GM19025 (cell line): ENCODE results near the gene MTIF3.

Experiments
- ATAC-seq: cut with Tn5 transposase; IDR thresholded peaks from one replicate; pipeline ENCODE4 v1.9.1; 2021; ENCODE audit warnings: mild to moderate bottlenecking, low read depth, moderate library complexity; ENCODE audit not compliant: unreplicated experiment

Gene MTIF3

DNA sequence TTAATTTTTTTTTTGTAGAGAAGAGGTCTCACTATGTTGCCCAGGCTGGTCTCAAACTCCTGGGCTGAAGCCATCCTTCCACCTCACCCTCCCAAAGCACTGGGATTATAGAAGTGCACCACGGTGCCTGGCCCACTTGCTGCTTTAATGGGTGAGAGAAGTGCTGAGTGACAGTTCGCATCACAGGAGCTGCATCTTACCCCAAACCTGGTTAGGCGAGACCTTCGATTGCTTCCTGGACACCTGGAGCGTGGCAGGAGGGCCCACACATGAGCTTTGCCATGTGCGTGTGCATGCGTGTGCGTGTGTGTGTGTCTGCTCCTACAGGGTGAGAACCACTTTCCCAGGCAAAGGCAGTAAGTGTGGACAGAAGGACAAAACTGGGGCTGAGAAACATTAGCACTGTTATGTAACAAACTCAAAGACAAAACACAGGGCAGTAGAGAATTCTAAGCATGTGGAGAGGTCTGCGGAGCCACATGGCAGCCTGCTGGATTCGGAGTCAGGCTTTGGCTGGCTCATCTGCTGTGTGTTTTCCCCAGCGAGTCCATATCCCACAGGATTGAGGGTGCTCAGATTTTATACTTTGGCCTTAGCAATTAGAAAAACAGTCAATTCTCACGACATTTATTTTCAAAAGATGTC lies 11.7 kb upstream of the MTIF3 start:
- ATAC-seq = no peak

DNA sequence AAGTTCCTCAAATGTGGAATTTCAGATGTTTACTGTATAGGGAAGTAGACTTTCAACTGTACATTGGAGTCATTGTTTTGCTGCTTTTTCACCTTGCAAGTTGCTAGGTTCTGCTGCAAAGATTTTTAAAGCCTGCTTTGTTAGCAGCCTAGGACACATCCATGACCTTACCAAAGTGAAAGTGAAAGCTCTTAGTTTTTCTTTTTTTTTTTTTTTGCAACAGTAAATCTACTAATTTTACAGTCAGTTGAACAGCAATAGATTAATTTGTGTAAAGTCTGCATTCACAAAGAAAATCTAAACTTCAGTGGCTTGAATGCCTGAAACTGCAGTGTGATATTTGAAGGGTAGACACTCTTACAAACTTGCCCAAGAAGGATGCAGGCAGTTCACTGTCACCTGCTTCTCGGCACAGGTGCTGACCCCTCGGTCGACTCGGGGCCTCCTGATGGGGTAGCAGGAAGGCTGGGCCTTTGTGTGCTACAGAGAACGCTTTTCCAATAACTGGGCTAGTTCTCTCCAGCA lies 5.0 kb upstream of the MTIF3 start:
- ATAC-seq = no peak

- ATAC-seq = no peak
These were observed 632 bp upstream of the MTIF3 start for GRCh38 chr13:27450921-27451471.

DNA sequence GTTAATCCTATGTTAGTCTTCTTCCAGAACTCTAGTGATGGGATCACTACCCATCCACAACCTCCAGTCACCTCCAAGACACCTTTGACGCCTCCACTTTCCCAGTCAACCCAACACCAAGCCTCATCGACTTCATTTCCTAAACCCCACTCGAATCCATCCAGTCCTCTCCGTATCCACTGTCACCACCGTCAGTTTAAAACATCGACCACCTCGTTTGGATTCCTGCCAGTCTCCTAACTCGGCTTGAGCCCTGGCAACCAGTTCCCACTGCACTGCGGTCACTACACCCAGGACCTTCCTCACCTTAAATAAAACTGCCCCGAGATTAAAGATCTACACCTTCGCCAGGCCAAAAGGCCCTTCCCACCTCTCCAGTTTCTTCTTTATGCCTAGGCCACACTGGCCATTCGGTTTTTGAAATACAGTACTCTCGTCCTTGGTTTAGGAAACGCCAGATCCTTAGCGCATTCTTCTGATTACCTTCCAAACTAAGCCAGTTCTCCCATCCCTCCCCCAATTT lies 1.2 kb downstream of the MTIF3 start:
- ATAC-seq = no peak

GRCh38 chr13:27448308-27448707 lies 2.1 kb downstream of the MTIF3 start:
- ATAC-seq = no peak

DNA sequence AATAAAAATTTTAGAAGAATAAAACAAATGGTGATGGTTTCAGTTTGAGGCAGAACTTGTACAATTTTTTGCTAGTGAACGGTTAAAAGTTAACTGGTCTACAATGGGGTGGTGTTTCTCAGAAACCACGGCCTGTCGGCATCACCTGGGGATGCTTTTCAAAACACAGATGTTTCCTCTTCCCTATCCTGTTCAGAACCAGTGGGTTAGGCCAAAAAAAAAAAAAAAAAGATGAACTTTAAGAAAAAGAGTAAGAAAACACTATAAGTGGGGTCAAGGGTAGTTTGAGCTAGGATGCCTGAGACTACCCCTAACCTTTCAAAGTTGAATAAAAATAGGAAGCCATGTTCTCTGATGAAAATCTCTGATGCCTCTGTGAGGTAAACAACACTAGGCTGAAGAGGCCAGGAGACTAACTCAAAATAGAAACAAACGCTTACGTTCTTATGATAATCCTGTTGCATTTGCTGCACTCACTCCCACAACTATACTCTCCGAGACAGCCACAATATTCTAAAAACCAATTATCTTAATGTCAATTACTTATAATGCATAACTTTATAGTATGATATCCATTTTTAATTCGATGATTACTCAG lies 3.3 kb downstream of the MTIF3 start:
- peak; percentile 17 for ATAC-seq

DNA sequence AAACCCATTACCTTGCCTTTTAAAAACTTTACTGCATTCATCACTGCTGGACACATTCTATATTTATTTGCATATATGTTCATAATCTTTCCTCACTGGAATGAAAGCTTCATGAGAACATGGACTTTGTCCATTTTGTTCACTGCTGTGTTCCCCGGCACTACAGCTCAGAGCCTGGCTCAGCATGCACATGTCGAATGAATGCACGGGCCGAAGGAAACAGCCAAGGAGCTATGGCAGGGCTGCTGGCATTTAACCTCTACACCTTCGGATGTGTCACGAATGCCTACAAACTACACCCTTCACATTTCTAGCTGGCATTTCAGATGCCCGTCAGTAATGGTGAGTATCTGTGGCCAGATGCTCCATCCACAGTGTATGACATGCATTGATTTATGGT lies 7.6 kb downstream of the MTIF3 start:
- ATAC-seq = no peak

- ATAC-seq = no peak
These were observed 8.2 kb downstream of the MTIF3 start for GRCh38 chr13:27442071-27442647.

- ATAC-seq = no peak
These were observed 10.0 kb downstream of the MTIF3 start for GRCh38 chr13:27440408-27440807.

DNA sequence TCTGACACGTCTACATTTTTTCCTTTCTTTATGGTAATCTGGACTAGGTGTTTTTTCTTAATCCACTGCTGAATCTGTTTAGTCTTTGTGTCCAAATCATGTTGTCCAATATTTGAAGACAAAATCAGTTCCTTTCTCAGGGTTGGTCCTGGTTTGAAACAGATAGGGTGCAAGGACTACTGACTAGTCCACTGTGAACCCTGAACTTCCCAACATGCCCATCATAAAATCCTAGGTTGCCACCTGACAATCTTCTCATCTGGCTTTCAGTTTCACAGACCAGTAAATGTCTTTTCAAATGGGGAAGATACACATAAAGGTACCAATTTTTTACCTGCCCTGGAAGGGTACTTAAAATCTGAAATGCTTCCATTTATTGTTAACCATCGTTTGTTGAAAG lies 13.2 kb downstream of the MTIF3 start:
- ATAC-seq = no peak

DNA sequence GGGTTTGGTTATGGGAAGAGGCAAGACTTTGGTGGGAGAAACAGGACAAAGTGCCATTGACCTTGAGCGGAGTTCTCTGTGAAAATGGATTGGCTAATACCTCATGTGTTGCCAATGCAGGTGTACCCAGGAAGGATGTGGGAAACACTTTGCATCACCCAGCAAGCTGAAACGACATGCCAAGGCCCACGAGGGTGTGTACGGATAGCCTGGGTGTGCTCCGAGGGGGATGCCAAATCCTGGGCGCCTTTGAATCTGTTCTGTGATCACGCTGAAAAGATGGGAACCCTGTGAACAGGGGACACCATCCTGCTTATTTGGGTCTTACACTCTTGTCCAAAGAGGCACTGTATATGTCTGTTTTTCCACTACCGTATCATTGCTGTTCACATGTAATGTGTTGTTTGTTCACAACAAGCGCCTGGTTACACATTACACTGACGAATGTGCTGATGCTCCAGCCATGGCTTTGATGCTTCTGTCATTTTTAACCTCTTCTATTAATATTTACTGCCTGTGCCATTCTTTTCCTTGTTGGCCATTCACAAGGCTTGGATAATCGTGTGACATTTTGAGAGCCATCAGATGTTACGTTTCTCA lies 17.7 kb downstream of the MTIF3 start:
- ATAC-seq = no peak

DNA sequence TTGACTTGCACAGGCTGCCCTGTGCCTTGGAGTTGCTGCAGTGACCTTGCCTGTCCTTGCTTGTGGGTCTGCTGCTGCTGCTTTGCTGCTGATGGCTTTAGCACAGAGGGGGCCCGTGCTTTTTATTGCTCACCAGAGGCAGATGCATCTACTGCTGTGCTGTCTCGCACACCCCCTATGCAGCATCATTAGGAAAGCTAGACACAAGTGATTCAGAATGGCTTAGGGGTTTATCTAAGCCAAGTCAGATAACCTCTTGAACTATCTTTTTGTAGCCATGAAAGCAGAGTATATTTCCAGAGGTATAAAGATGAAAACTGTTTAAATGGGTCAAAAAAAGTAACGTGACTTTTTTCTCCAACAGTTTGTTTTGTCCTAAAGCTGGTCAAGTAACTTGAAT lies 18.2 kb downstream of the MTIF3 start:
- no peak for ATAC-seq

DNA sequence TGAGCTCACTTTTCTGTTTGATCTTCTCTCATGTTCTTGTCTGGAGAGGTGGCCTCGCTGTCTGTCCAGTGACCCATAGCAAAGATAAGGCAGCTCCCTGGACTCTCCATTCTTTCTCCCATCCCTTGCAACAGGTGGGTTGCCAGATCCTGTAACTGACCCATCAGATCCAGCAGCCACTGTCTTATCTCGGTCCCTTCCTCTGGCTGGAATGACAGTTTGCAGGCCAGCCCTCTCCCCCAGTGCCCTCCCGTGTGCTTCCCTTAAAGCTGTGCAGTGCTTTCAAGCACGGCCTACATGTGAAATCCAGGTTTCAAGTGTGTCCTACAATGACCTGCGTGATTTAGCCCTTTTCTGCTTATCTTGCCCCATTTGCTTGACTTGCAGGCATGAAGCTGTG lies 22.2 kb downstream of the MTIF3 start:
- ATAC-seq = no peak

DNA sequence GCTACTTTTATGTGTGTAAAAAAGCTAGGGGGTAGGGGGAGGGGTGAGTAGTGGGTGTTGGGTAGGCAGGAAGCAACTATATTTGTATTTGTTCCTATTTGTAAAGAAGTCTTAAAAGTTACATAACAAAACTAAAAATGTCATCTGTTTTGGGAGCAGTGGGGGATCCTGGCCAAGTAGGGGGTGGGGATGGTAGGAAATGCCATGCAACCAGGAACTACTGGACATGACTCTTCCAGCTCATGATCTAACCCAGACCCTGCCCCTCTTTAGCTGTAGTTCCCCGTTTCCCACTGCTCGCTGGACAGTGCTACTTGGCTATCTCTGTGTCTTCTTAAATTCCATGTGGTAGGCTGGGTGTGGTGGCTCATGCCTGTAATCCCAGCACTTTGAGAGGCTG lies 22.7 kb downstream of the MTIF3 start:
- no peak for ATAC-seq

- peak; percentile 55 for ATAC-seq
These were observed 24.3 kb downstream of the MTIF3 start for GRCh38 chr13:27425918-27426630.

GRCh38 chr13:27425158-27425917 lies 25.0 kb downstream of the MTIF3 start:
- ATAC-seq = no peak

GRCh38 chr13:27424246-27425157 lies 25.9 kb downstream of the MTIF3 start, which contains the start of gene GTF3A:
Gene GTF3A (plus strand): TSS chr13:27424619.
- peak; percentile 63 for ATAC-seq

GRCh38 chr13:27423333-27423732 lies 27.0 kb downstream of the MTIF3 start:
- no peak for ATAC-seq
